Measurements from ENCODE around the gene BTBD19. TPM values are rescaled to one million over a fixed set of nuclear protein-coding genes. Genes with fewer than 3 reads are reported as not detected.

BTBD19 gene
- total and polyA plus RNA-seq, 2 donors from 2014 or later = 3.2 to 16.5 TPM

- DNase-seq (peak in 1 of 5 donors; percentile 29), FAIRE-seq (no peak)
- Histone ChIP-seq H3K4me1 (ENCODE audit: control insufficient read depth in 2 of 3, insufficient read depth in 2 of 3, low read depth in 1 of 3, low read length in 3 of 3) (peaks cover 0 to 20% (median 10%) of the 10 kb centered on the region in 3 donors), H3K27me3 (ENCODE audit: control insufficient read depth, insufficient read depth, low read length) (no peaks in the 10 kb centered on the region), H3K36me3 (ENCODE audit: control insufficient read depth in 2 of 3, insufficient read depth in 3 of 3, low read length in 3 of 3) (peaks cover 4 to 20% (median 7%) of the 10 kb centered on the region in 3 donors), H3K9ac (ENCODE audit: low read length in 3 of 3) (no peak overlapping the region), H3K9me3 (ENCODE audit: control insufficient read depth in 2 of 3, insufficient read depth in 1 of 3, low read length in 3 of 3) (no peaks in the 10 kb centered on the region), H3K27ac (ENCODE audit: low read depth in 2 of 2, low read length in 2 of 2) (no peak overlapping the region), H3K4me3 (ENCODE audit: low read length in 3 of 3) (no peak overlapping the region)
- intact Hi-C loops (cut with DNase I) = loop anchor here (10.0 kb wide), 1 partner anchor 54 kb away; no protein-coding TSS in a partner anchor
- no peak for TF ChIP-seq CTCF (IDR thresholded peaks at IDR 0.05; ENCODE audit: borderline replicate concordance, extremely low read depth, insufficient read depth)
Observed at GRCh38 chr1:44780583-44781121, 27.7 kb upstream of the BTBD19 start.

- intact Hi-C loops (cut with DNase I) = loop anchor here (10.0 kb wide), 1 partner anchor 51 kb away; no protein-coding TSS in a partner anchor
- Histone ChIP-seq H3K4me1 (ENCODE audit: control insufficient read depth in 2 of 3, insufficient read depth in 2 of 3, low read depth in 1 of 3, low read length in 3 of 3) (peaks cover 0 to 23% (median 8%) of the 10 kb centered on the region in 3 donors), H3K9ac (ENCODE audit: low read length in 3 of 3) (peak overlapping the region in 2 of 3 donors; percentile 4 to 43), H3K27me3 (ENCODE audit: control insufficient read depth, insufficient read depth, low read length) (no peaks in the 10 kb centered on the region), H3K4me3 (ENCODE audit: low read length in 3 of 3) (peak overlapping the region in 2 of 3 donors; percentile 34 to 38), H3K9me3 (ENCODE audit: control insufficient read depth in 2 of 3, insufficient read depth in 1 of 3, low read length in 3 of 3) (no peaks in the 10 kb centered on the region), H3K36me3 (ENCODE audit: control insufficient read depth in 2 of 3, insufficient read depth in 3 of 3, low read length in 3 of 3) (peaks cover 0 to 4% (median 2%) of the 10 kb centered on the region in 3 donors), H3K27ac (ENCODE audit: low read depth in 2 of 2, low read length in 2 of 2) (no peak overlapping the region)
- no peak for TF ChIP-seq CTCF (IDR thresholded peaks at IDR 0.05; ENCODE audit: borderline replicate concordance, extremely low read depth, insufficient read depth)
- DNase-seq = no peak
- FAIRE-seq = no peak
Observed at GRCh38 chr1:44783697-44784093, 24.6 kb upstream of the BTBD19 start.

DNA sequence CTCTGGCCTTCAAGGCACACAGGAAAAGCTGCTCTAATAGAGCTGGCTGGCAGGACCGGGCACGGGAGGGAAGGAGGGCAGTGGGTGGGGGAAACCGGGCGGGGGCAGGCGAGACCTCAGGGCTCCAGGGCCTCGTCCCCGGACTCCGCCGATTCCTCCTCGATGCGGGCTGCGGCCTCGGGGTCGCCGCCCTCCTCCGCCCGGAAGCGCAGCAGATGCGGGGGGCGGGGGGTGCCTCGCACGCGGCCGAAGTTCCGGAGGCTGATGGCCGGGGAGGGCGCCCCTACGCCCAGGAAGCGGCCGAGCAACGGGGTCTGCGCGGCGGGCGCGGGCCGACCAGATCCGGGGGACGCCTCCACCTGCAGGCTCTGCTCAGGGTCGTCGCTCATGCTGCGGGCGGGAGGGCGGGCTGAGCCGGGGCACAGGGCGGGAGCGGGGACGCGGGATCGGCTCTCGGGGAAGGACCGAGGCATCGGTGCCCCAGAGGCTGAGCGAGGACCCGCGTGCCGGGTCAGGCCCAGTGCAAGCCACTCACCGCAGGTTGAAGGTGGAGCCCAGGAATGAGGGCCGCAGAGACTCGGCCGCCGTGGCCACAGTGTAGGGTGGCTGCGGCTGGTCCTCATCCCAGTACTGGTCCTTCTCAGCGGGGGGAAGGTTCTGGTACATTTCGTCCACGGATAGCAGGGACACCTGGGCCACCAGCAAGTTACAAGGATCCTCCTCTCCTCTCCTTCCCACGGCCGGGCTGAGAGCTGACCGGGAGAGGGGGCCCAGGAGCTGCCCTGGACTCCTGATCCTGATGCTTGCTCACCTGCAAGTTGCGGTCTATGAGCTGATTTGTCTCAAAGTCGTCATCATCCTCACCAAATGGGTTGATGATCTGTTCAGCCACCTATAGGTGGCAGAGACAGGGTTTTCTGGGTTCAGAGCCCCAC is 24.0 kb upstream of the BTBD19 start:
- H3K4me1 ChIP-seq (ENCODE audit: control insufficient read depth in 2 of 3, insufficient read depth in 2 of 3, low read depth in 1 of 3, low read length in 3 of 3) = peaks cover 0 to 23% (median 8%) of the 10 kb centered on the region in 3 donors
- intact Hi-C loops (cut with DNase I) = loop anchor here (10.0 kb wide), 1 partner anchor 50 kb away; no protein-coding TSS in a partner anchor
- no peaks in the 10 kb centered on the region for H3K9me3 ChIP-seq (ENCODE audit: control insufficient read depth in 2 of 3, insufficient read depth in 1 of 3, low read length in 3 of 3)
- no peaks in the 10 kb centered on the region for H3K27me3 ChIP-seq (ENCODE audit: control insufficient read depth, insufficient read depth, low read length)
- DNase-seq = peak in 4 of 5 donors; percentile 46 to 79 (median 60)
- peaks cover 0 to 4% (median 2%) of the 10 kb centered on the region in 3 donors for H3K36me3 ChIP-seq (ENCODE audit: control insufficient read depth in 2 of 3, insufficient read depth in 3 of 3, low read length in 3 of 3)
- FAIRE-seq = no peak
- no peak overlapping the region for H3K27ac ChIP-seq (ENCODE audit: low read depth in 2 of 2, low read length in 2 of 2)
- TF ChIP-seq CTCF (IDR thresholded peaks at IDR 0.05; ENCODE audit: borderline replicate concordance, extremely low read depth, insufficient read depth) = peak; percentile 8
- peak overlapping the region in 2 of 3 donors; percentile 4 to 43 for H3K9ac ChIP-seq (ENCODE audit: low read length in 3 of 3)
- H3K4me3 ChIP-seq (ENCODE audit: low read length in 3 of 3) = peak overlapping the region; percentile 17 to 53 (median 34)
